SW 1271 (cell line): ENCODE results near the gene PSMD1.
"Not testable (repeated sequence)": the region's sequence is repeated elsewhere in the genome, so short reads cannot be mapped to it uniquely, and the experiment has no call there.

Source experiments
- DNase-seq, 2 experiments: peaks; one replicate each; lab custom pipeline; 2025; lab: John Stamatoyannopoulos, UW

PSMD1 gene

GRCh38 chr2:231058761-231059550 is 2.3 kb downstream of the PSMD1 start:
- no peak for DNase-seq

DNA sequence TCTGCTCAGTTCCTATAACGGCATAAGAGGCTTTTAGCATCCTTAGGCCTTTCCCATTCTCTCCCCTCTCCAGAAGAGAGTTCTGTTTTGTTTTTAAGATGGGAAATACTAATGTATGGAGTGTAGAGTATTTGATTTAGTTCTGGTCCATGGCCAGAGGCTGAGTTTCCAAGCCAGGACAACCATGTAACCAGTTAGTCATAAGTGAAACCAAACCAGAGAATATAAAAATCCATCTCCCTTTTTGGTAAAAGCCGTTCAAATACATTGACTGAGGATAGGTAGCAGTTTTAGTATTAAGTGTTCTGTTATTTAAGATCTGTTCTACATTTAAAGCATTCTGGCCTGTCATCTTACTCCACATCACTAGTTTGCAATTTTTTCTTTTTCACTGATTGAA is 3.1 kb downstream of the PSMD1 start:
- DNase-seq, result no peak

GRCh38 chr2:231062776-231063175 is 6.1 kb downstream of the PSMD1 start:
- no peak for DNase-seq

DNA sequence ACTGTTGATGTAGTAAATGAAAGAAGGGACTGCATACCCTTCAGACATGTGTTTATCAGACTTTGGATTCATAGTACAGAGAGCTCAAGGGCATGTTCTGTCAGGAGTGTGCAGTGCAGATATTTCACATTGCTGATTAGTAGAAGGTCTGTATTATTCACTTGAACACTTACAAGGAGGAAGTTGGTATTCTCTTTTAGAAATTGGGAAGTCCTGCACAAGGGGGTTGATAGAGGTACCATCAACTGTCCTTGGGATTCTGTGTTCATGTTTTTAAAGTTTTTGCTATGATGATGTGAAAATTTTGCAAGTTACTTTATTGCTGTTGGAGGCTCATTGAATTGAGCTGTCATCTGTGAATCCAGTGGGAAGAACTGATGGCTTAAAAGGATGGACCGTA is 6.7 kb downstream of the PSMD1 start:
- DNase-seq, result no peak

GRCh38 chr2:231065966-231066365 is 9.3 kb downstream of the PSMD1 start:
- DNase-seq, result no peak

DNA sequence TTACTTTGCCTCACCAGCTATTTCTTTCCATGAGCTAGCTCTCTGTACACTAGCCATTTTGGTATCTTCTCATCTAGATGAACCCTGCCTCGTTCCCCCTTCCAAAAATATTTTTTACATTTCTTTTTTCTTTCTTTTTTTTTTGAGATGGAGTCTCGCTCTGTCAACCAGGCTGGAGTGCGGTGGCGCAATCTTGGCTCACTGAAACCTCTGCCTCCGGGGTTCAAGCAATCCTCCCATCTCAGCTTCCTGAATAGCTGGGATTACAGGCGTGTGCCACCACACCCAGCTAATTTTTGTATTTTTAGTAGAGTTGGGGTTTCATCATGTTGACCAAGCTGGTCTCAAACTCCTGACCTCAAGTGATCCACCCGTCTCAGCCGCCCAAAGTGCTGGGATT is 10.9 kb downstream of the PSMD1 start:
- DNase-seq, result not testable (repeated sequence)

DNA sequence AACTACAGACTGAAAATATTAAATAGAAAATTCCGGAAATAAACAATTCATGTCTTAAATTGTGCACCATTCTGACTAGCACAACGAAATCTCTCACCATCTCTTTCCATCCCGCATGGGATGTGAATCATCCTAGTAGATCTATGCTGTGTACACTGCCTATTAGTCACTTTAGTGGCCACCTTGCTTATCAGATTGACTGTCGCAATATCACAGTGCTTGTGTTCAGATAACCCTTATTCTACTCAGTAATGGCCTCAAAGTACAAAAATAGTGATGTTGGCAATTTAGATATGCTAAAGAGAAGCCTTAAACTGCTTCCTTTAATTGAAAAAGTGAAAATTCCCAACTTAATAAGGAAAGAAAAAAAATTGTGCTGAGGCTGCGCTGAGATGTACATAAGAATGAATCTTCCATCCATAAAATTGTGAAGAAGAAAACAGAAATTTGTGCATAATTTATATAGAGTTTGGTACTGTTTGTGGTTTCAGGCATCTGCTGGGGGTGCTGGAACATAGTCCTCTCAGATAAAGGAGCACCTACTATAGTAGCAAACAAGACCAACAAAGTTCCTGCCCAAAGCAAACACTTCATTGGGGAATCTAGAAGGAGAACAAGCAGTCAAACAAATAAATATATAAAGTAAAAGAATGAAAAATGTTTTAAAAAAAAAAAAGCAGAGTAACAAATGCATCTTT is 12.0 kb downstream of the PSMD1 start:
- DNase-seq, result peak; percentile 46 to 66

GRCh38 chr2:231069379-231070054 is 12.8 kb downstream of the PSMD1 start:
- DNase-seq, result no peak

DNA sequence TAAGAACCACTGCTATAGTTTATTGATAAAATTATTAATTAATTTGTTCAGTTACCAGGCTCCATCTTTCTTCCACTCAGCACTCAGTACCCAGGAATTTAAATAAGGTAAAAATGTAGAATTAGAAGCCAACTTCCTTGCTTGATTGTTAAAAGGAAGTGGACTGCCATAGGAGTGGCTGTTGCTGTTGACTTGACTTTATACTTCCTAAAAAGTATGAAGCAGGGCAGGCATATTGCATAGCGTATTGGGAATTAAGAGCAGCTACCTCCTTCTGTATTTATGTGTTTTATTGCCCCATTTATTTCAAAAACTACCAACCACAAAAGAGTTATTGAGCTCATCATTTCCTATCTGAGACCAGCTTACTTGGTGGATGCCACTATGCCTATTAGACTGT is 27.9 kb downstream of the PSMD1 start:
- no peak for DNase-seq

- no peak for DNase-seq
Observed at GRCh38 chr2:231088754-231089153, 32.1 kb downstream of the PSMD1 start.

GRCh38 chr2:231093933-231094332 is 37.3 kb downstream of the PSMD1 start:
- DNase-seq, result no peak

DNA sequence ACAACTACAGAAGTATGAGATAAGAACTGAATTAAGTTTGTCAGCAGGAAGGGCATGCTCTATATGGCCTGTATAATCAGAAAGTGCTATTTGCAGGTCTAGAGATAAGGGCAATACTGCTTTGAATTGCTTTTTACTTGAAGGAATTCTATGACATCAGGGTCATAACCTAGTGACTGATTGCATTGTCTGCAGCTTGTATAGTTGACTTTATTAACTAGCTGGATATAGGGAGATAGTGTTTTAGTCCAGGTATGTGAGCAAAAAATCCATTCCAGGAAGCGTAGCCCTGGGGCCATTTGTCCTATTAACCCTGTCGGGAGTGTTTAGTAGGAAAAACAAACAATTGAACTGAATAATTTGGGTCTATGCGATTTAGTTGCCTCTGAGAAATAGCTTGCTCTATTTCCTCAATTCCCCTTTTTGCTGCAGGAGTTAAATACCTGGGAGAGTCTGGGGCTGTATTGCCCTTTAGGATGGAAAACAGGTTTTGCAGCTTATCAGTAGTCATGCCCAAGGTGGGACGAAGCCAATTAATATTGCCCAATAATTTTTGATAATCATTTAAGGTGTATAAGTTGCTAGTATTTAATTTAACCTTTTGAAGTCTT is 38.2 kb downstream of the PSMD1 start:
- DNase-seq, result no peak

GRCh38 chr2:231099918-231100317 is 43.3 kb downstream of the PSMD1 start:
- DNase-seq, result no peak

DNA sequence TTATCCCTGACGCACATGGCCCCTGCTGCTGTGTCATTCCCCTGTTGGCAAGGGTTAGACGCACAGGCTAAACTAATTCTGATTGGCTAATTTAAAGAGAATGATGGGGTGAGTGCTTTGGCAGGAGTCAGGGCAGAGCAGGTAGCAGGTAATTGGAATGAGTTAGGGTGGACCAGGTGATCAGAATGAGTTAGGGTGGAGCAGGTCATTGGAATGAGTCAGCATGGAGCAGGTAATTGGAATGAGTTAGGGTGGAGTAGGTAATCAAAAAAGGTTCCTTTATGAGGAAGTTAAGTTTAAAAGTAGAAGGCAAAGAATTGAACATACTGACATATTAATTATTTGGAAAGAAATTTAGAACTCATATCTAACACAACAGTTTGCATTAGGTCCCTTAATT is 43.7 kb downstream of the PSMD1 start:
- not testable (repeated sequence) for DNase-seq

- no peak for DNase-seq
Observed at GRCh38 chr2:231100990-231101389, 44.3 kb downstream of the PSMD1 start.

DNA sequence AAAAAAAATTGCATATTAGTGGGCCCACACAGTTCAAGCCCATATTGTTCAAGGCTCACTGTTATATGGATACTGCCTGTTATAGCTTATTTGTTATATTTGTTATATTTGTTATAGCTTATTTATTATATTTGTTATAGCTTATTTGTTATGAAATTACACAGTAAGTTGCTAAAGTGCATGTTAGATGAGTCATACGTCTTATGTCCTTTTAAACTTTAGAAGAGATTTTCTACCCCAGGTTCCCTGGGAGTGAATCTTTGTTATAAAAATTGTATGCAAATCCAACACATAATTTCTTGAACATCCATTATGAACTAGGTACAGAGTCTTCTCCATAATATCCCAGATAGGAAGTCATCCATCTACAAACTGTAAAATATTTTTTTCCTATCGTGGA is 46.1 kb downstream of the PSMD1 start:
- no peak for DNase-seq

GRCh38 chr2:231104115-231104713 is 47.5 kb downstream of the PSMD1 start:
- peak in 1 of 2 experiments; percentile 60 for DNase-seq

GRCh38 chr2:231110551-231110950 is 53.9 kb downstream of the PSMD1 start:
- no peak for DNase-seq

- DNase-seq, result no peak
Observed at GRCh38 chr2:231111987-231112386, 55.3 kb downstream of the PSMD1 start.

DNA sequence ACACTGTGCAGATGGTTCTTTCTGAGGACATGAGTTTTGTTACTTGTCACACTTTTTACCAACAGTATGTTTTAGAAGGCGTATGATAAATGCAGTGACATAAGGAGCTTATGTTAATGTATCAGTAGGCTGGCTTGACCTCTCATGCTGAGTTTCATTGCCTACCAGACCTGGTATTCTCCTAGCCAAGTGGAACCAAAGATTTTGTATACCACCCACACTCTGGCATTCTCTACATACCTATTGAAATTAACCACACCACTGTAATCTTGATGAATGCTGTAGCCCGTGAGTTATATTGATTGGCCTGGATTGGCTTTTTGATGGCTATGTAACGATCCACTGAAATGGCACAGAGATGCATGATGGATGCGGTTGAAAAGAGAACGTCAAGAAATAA is 56.8 kb downstream of the PSMD1 start:
- no peak for DNase-seq

DNA sequence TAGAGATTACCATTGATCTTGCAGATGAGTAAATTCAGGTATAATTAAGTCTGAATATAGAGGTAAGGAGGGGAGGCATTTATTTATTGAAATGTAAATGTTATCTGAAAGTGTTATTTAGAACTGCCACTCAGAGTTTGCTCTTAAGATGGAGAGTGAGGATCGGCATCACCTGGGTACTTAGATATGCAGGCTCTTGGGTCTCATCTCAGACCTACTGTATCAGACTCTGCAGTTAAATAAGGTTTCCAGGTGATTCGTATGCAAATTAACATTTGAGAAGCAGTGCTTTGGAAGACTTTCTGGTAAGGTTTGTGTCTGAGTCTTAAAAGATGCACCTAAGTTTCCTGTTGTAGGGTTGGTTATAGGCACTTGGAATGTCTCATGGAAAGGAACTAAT is 59.0 kb downstream of the PSMD1 start:
- DNase-seq, result no peak

GRCh38 chr2:231117148-231117547 is 60.5 kb downstream of the PSMD1 start:
- DNase-seq, result no peak
